Measurements from ENCODE around the gene USF1. TPM values are rescaled to one million over a fixed set of nuclear protein-coding genes. Genes with fewer than 3 reads are reported as not detected.
A peak's percentile ranks its signal among the peaks of the same experiment; 100 is the strongest.

Gene USF1
- total RNA-seq, 2 experiments from 2014 or later, result 93.5 to 99.1 TPM

- Histone ChIP-seq H3K9me3 (ENCODE audit: control insufficient read depth in 1 of 2, insufficient read depth in 1 of 2, low read length in 2 of 2) (no peaks in the 10 kb centered on the region), H3K27ac (ENCODE audit: low read depth in 1 of 2, low read length in 2 of 2) (no peak overlapping the region), H3K4me1 (ENCODE audit: insufficient read depth, low read length) (peaks cover 19% of the 10 kb centered on the region), H3K27me3 (ENCODE audit: control insufficient read depth in 1 of 2, insufficient read depth in 2 of 2, low read length in 2 of 2) (no peaks in the 10 kb centered on the region), H3K36me3 (ENCODE audit: insufficient read depth, low read length) (no peaks in the 10 kb centered on the region), H3K4me3 (ENCODE audit: low read length) (no peak overlapping the region)
- no peaks in the 10 kb centered on the region for H3K27me3 Mint-ChIP-seq
- no peaks in the 10 kb centered on the region for H3K9me3 Mint-ChIP-seq
- intact Hi-C loops (cut with DNase I, micrococcal nuclease), result loop anchor here (1.0 to 2.0 kb wide), 2 partner anchors 17 to 24 kb away; partner anchors contain the start of gene TSTD1 (in 1 of the 2)
- H3K4me3 Mint-ChIP-seq, result peak overlapping the region; percentile 13
- no peak for DNase-seq
- ATAC-seq (ENCODE audit: poor library complexity), result no peak
- TF ChIP-seq, protein P1, sequence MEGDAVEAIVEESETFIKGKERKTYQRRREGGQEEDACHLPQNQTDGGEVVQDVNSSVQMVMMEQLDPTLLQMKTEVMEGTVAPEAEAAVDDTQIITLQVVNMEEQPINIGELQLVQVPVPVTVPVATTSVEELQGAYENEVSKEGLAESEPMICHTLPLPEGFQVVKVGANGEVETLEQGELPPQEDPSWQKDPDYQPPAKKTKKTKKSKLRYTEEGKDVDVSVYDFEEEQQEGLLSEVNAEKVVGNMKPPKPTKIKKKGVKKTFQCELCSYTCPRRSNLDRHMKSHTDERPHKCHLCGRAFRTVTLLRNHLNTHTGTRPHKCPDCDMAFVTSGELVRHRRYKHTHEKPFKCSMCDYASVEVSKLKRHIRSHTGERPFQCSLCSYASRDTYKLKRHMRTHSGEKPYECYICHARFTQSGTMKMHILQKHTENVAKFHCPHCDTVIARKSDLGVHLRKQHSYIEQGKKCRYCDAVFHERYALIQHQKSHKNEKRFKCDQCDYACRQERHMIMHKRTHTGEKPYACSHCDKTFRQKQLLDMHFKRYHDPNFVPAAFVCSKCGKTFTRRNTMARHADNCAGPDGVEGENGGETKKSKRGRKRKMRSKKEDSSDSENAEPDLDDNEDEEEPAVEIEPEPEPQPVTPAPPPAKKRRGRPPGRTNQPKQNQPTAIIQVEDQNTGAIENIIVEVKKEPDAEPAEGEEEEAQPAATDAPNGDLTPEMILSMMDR (IDR thresholded peaks at IDR 0.05), result no peak
- peak overlapping the region; percentile 81 for H3K27ac Mint-ChIP-seq
- CTCF ChIA-PET, result interaction anchor here (1.7 kb wide), 2 partner anchors 20 to 25 kb away, joined by 8 to 10 read pairs; no protein-coding TSS in a partner anchor
- POLR2A ChIA-PET, result interaction anchor here (0.6 to 3.7 kb wide), 11 partner anchors 10 to 277 kb away, joined by 3 to 46 read pairs (median 6); partner anchors contain the start of genes ARHGAP30, NDUFS2, NR1I3 and TSTD1
- no peaks in the 10 kb centered on the region for H3K36me3 Mint-ChIP-seq (ENCODE audit: low read depth)
- H3K4me1 Mint-ChIP-seq (ENCODE audit: low read depth), result peaks cover 25% of the 10 kb centered on the region
Measured at GRCh38 chr1:161021970-161022353, 23.8 kb downstream of the USF1 start.

GRCh38 chr1:161021165-161021969, 24.4 kb downstream of the USF1 start:
- no peak overlapping the region for H3K27ac ChIP-seq (ENCODE audit: low read depth in 1 of 2, low read length in 2 of 2)
- ChIA-PET POLR2A (interaction anchor here (0.6 to 3.7 kb wide), 19 partner anchors 10 to 277 kb away, joined by 3 to 46 read pairs (median 6); partner anchors contain the start of genes ARHGAP30, DEDD, NDUFS2 and NR1I3), CTCF (interaction anchor here (0.7 to 2.6 kb wide), 10 partner anchors 9 to 76 kb away, joined by 3 to 10 read pairs (median 7); partner anchors contain the start of genes TSTD1 and USF1)
- H3K27me3 ChIP-seq (ENCODE audit: control insufficient read depth in 1 of 2, insufficient read depth in 2 of 2, low read length in 2 of 2), result no peaks in the 10 kb centered on the region
- peak overlapping the region; percentile 77 for H3K4me3 ChIP-seq (ENCODE audit: low read length)
- no peaks in the 10 kb centered on the region for H3K36me3 ChIP-seq (ENCODE audit: insufficient read depth, low read length)
- TF ChIP-seq, protein P1 (IDR thresholded peaks at IDR 0.05), result no peak
- DNase-seq, result peak; percentile 79 to 96 (median 90)
- Mint-ChIP-seq H3K36me3 (ENCODE audit: low read depth) (no peaks in the 10 kb centered on the region), H3K27ac (peak overlapping the region; percentile 81), H3K9me3 (no peaks in the 10 kb centered on the region), H3K4me1 (ENCODE audit: low read depth) (peaks cover 25% of the 10 kb centered on the region), H3K27me3 (no peaks in the 10 kb centered on the region), H3K4me3 (peak overlapping the region; percentile 91)
- H3K4me1 ChIP-seq (ENCODE audit: insufficient read depth, low read length), result peaks cover 19% of the 10 kb centered on the region
- intact Hi-C loops (cut with DNase I, micrococcal nuclease), result loop anchor here (1.0 to 2.0 kb wide), 2 partner anchors 17 to 25 kb away; partner anchors contain the start of gene TSTD1 (in 1 of the 2)
- H3K9me3 ChIP-seq (ENCODE audit: control insufficient read depth in 1 of 2, insufficient read depth in 1 of 2, low read length in 2 of 2), result no peaks in the 10 kb centered on the region
- ATAC-seq (ENCODE audit: poor library complexity), result peak; percentile 95

GRCh38 chr1:161020509-161021164, 25.1 kb downstream of the USF1 start, which contains the start of gene F11R:
Gene F11R (minus strand): TSS chr1:161021152. CDS start chr1:161021073, 79 bp downstream.
- Mint-ChIP-seq H3K4me3 (peak within 1 kb of the TSS; percentile 91), H3K4me1 (ENCODE audit: low read depth) (peaks cover 25% of the 10 kb centered on the region), H3K27ac (peak within 1 kb of the TSS; percentile 81), H3K9me3 (no peaks in the 10 kb centered on the region), H3K36me3 (ENCODE audit: low read depth) (no peaks in the 10 kb centered on the region), H3K27me3 (no peaks in the 10 kb centered on the region)
- DNase-seq, result no peak
- TF ChIP-seq, protein P1 (IDR thresholded peaks at IDR 0.05), result no peak
- ChIA-PET POLR2A (interaction anchor here (0.8 to 3.7 kb wide), 17 partner anchors 9 to 183 kb away, joined by 3 to 46 read pairs (median 6); partner anchors contain the start of genes ARHGAP30, DEDD, KLHDC9 and NDUFS2), CTCF (interaction anchor here (1.1 to 2.6 kb wide), 9 partner anchors 10 to 77 kb away, joined by 3 to 10 read pairs (median 7); partner anchors contain the start of genes TSTD1 and USF1)
- Histone ChIP-seq H3K36me3 (ENCODE audit: insufficient read depth, low read length) (no peaks in the 10 kb centered on the region), H3K9me3 (ENCODE audit: control insufficient read depth in 1 of 2, insufficient read depth in 1 of 2, low read length in 2 of 2) (no peaks in the 10 kb centered on the region), H3K27ac (ENCODE audit: low read depth in 1 of 2, low read length in 2 of 2) (peak within 1 kb of the TSS; percentile 31 to 39), H3K4me1 (ENCODE audit: insufficient read depth, low read length) (peaks cover 19% of the 10 kb centered on the region), H3K27me3 (ENCODE audit: control insufficient read depth in 1 of 2, insufficient read depth in 2 of 2, low read length in 2 of 2) (no peaks in the 10 kb centered on the region), H3K4me3 (ENCODE audit: low read length) (peak within 1 kb of the TSS; percentile 77)
- intact Hi-C loops (cut with DNase I, micrococcal nuclease), result loop anchor here (1.0 to 2.0 kb wide), 2 partner anchors 18 to 26 kb away; partner anchors contain the start of gene TSTD1 (in 1 of the 2)
- ATAC-seq (ENCODE audit: poor library complexity), result peak; percentile 33
